Hematopoietic multipotent progenitor cell treated with erythropoietin and hydrocortisone succinate and interleukin-3 and kit ligand, for 8 days (in vitro differentiated cells): ENCODE measurements around the gene MAP3K4.

Experiments used
- DNase-seq: peaks from one replicate; pipeline ENCODE4 v3.0.0-alpha.2; 2015

The MAP3K4 gene

DNA sequence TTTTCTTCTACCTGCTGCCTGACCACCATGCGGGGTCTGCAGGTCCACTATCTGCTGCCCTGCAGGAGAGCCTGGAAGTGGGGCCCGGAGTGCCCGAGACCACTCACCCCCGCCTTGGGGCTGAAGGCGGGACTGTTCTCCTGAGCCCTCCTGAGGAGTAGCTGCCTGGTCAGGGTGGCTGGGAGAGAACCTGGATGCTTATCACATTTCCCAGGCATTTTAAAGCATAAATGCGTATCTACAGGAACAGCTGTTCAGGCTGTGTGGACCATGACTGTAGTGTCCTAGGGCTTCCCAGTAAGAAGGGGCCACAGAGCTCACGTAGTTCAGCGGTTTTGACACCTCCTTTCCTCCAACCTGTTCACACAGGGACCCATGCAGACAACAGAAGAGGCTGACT is 159.0 kb downstream of the MAP3K4 start:
- DNase-seq: no peak

DNA sequence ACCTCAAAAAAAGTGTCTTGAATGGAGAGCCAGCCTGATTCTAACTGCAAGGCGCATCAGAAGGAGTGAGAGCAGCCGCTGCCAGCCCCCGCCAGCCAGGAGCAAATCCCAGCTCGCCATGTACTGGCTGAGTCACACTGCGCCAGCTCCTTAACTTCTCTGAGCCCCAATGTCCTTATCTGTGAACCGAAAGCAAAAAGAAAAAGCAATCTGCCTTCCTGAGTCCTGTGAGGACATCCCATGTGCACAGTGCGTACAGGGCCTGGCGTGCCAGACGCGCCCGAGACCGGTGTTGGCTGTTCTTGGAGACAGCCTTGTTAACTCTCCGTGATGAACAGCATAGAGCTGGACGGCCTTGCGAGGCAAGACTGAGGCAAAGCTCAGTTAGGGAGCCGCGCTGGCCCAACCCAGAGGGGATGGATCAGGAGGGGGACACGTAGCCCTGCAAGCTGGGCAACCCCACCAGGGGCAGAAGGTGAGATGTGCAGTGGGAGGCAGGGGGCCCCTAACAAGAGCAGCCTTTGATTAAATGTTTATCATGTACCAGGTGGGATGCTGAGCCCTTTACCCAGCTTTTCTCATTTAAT is 159.6 kb downstream of the MAP3K4 start:
- DNase-seq: no peak

DNA sequence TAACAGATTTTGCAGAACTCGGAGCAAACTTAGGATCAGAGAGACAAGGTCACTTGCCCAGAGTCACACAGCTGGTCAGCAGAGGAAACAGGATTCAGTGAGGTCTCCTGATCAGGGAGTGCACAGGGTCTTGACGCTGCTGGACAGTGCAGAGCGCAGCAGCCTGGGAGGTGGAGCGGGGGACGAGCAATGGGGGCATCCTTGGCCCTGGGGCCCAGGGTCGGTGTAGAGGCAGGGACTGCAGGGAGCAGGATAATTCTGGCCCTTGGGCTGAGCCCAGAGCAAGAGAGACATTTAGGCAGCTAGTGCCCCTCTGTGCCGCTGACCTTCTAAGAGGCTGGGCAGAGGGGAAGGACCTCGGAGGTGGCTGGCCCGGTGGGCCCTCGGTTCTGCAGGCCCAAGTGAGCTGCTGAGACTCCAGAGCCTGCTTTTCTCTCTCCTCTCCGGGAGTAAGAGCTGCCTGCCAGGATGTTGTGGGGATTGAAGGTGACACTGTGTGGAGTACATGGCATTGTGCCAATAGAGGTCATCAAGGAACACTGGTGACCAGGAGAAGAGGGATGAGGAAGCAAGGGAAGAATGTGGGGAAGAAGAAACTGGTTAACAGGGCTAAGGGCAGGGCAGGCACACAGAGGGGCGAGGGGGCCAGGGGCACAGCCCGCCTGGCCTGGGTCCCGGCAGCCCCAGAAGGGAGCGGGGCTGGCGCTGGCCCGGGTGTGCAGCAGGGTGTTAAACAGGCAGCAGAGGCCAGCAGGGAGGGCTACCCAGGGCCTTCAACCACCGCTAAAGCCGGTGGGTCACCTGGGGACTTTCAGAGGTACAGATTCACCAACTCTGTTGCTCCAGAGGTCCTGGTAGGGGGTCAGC is 160.3 kb downstream of the MAP3K4 start:
- DNase-seq: no peak

DNA sequence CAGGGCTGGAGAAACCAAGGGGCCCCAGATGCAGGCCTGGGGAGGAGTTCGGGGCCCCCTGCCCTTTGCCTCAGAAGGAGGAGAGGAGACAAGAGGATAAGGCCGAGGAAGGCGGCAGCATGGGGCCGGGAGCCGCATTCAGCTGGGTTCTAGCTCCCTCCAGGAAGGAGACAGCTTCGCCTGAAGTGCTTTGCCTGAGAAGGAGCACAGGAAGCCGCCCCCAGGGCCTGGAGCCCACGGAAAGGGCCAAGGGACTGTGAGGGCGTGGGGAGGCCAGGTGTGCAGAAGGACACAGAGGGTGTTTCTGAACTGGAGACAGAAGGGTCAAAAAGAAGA is 160.9 kb downstream of the MAP3K4 start:
- no peak for DNase-seq

DNA sequence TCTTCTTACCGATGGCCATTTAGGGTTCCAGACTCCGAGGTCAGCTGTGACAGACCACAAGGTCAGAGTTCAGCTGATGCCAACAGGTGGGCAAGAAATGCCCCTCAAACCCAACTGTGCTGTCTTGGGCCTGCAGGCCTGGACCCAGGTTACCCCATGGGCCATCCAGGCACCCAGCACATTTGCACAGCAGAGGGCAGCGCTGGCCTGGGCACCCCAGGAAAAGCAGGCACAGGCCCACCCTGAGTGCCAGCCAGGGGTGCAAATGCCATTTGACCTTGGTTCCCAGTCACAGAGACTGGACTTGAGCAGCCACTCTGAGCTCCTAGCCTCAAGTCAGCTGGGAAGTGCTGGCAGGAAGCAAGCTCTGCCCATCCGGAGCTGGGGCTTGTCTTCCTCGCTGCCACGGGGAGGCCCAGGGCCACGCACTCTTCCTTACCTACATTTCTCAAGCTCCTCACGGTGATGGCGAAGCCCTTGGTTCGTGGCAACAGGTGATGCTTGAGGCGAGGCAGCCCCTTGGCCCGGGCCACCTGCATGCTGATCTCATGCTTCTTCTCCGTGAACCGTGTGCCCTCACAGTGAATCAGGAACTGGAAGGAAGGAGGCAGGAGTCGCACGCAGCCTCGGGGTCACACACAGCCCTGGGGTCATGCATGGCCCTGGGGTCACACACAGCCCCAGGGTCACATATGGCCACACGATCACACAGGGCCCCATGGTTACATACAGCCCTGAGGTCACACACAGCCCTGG is 161.5 kb downstream of the MAP3K4 start:
- DNase-seq: peak; percentile 25

DNA sequence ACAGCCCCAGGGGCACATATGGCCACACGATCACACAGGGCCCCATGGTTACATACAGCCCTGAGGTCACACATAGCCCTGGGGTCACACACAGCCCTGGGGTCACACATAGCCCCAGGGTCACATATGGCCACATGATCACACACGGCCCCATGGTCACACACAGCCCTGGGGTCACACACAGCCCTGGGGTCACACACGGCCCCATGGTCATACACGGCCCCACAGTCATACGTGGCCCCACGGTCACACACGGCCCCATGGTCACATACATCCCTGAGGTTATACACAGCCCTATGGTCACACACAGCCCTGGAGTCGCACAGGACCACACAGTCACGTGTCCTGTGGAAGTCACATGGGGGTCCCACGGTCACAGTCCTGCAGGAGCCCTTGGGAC is 162.2 kb downstream of the MAP3K4 start:
- DNase-seq: no peak

DNA sequence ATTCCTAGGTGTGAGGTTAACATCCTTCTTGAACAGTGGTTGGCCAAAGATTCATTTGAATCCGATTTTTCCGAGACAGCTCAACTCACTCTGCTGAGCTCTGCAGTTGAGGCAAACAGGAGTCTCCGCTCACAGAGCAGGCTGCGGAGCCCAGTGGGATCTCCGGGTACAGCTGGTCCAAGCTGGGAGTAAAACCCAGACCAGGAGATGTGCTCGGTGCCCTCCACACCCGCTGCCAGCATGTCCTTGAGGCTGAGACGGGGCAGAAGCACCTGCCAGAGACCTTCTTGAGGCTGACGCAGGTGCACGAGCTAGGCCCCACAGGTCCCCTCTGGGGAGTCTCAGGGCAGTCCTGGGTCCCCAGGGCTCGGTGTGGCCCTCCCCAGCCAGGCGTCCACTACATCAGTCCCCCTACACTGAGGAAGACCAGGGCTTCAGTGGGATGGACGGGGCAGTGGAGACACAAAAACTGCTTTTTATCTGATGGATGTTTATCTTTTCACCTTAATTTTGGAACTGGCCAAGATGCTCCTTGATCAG is 163.3 kb downstream of the MAP3K4 start:
- DNase-seq: no peak

DNA sequence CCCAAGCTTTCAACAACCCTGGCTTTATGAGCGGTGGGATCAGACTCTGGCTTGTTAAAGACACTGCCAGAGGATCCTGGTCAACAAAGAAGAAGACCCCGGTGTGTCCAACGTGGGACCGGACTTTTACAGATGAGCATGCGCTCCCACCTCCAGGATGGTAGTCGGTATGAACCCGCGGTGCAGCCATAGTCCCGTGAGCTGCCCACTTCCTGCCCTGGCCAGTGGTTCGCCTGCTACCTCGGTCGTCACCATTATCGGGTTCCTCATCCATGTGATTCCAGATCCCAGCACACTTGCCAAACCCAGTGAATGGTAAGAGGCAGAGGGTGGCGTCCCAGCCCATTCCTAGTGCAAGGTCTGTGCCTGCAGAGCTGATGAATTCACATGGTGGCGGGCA is 169.6 kb downstream of the MAP3K4 start:
- DNase-seq: no peak

DNA sequence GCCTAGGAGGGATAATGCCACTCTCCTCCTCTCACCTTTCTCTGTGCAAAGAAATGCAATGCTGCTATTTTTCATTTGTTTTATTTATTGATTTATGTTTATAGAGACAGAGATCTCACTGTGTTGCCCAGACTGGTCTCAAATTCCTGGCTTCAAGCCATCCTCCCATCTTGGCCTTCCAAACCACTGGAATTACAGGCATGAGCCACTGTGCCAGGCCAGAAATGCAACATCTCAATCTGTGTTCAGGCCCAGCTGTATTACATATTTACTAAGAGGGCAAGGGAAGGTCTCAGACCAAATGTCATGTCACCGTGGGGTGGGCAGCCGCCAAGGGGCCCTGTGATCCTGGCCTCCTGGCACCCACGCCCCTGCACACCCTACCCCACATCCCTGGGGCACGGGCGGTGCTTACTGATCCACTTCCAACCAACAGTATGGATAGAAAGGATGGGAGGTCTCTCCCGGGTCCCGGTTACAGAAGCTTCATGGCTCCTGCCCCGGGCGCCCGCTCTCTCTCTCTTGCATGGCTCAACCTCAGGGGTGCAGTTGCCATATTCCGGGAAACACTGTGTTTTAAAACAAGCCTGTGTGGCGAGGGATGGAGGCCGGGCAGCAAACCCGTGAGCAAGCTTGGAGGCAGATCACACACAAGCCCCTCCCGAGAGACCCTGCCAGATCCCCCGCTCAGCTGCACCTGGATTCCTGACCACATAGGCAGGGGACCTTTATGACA is 170.5 kb downstream of the MAP3K4 start:
- DNase-seq: no peak

DNA sequence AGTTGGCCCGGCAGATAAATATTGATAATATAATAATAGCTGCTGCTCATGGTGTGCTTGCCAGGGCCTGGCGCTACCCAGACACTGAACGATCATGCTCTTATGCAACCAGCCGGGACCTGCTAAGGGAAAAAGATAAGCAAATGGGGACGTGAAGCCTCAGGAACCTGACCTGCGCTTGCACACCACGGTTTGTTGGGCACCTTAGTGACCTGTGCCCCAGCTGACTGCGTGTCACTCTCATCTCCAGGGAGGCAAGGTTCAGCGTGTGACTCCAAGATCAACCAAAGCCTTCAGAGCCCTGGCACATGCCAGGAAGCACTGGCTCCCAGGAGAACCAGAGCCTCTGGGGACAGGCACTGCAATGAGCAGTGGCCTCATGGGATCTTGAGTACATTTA is 171.2 kb downstream of the MAP3K4 start:
- no peak for DNase-seq

DNA sequence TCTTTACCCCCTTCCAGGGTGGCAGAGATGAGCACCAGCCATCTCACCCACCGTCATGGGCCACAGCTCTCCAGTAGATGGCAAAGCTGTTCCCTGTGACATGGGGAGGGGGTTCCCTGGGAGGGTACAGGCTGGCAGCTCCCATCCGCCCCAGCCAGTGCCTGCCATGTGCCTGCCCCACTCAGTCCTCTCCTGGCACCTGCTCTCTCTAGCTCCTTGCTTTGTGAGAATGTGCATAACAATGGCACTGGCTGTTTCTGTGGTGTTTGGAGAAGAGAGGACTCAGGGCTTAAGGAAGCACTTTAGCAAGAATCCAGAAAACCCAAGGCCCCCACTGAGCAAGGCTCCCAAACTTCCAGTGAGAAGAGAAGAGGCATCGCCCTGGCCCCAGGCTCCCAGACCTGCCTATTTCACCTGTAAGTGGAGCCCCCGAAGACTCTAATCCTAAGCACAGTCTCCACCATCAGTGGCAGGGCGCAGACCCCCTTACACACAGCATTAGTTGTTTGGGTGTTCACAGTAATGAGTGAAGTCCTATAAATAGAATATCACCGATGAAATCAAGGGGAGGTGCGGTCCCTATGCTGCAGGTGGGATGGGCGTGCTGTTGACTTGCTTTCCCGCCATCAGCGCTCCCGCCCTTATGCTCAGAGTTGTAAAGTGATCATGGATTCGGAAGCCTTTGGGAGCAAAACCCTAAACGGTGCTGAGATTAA is 172.1 kb downstream of the MAP3K4 start:
- no peak for DNase-seq

DNA sequence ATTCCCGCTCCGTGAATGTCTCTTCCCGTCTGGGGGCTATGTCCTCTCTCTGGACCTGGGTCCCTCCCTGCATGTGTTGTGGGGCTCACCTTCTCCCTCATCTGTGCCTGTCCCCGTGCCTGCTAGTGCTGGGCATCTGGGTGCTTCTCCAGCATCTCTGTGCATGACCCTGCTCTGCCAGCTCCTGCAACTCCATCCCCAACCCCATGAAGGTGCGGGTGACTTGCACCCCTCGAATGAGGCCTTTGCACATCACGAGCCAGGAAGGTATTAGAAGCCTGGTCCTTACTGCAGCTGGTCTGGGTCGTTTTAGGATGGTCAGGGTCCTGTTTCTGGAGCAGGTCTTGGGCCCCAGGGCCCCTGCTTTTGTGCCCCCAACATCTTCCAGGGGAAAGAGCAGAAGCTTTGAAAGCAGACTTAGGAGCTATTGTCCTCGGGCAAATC is 172.6 kb downstream of the MAP3K4 start:
- DNase-seq: no peak

DNA sequence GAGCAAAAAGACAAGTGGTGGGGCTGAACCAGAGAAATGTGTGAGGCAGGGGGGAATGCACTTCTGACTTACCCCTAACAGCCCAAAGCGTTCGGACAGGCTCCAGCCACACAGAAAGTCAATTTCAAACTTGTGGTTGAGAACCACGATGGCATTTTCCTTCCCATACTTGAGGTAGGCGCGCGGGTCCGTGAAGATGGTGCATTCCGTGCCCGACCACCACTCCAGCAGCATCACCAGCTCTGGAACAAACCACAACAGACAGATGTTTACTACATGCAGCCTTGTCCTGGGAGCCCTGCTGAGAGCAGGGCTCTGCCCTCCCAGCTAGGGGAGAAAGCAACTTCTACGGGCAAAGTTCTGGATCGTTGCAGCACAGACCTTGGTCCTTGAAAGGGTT is 174.6 kb downstream of the MAP3K4 start:
- DNase-seq: no peak

DNA sequence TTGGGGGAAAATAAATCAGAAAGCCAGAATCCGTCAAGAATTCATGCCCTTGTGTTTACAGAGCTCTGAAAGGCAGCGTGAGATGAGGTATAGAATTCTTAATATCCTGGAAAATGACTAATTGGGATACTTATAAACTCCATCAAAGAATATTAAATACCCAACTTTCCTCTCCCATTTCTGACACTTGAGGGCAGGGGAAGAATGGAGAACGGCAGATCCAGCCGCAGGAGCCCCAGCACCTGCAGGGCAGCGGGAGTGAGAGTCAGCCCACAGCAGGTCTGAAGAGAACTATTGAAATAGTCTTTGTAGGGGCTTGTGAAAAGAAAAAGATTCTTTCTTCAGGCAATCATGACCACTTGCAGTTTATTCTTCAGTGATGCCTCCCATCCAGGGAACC is 175.1 kb downstream of the MAP3K4 start:
- DNase-seq: no peak
